DOHH2 (cell line): ENCODE measurements around the gene IL2RA.

Experiments
- CTCF ChIP-seq: fragments of 200-600 bp; sonication (generic); IDR thresholded peaks from one replicate; pipeline ENCODE4 v1.5.1; 2014; ENCODE audit warnings: antibody characterized with exemption, mild to moderate bottlenecking, low read depth, low read length; ENCODE audit not compliant: poor library complexity, severe bottlenecking
- EZH2phosphoT487 ChIP-seq: fragments of 200-600 bp; sonication (generic); IDR thresholded peaks from 2 replicates; pipeline ENCODE4 v1.6.1; 2017; ENCODE audit warnings: borderline replicate concordance, mild to moderate bottlenecking, antibody characterized with exemption, low read length, moderate library complexity, mixed read lengths

- TF ChIP-seq CTCF = no peak
- TF ChIP-seq EZH2phosphoT487 = no peak
These were observed 27.4 kb upstream of the IL2RA start for GRCh38 chr10:6089334-6090219.
